Endothelial cell of umbilical vein (primary cell): Measurements from ENCODE around the gene EPN3. TPM values are rescaled to one million over a fixed set of nuclear protein-coding genes. Genes with fewer than 3 reads are reported as not detected.
A peak's percentile ranks its signal among the peaks of the same experiment; 100 is the strongest.

Source experiments
- BruUV-seq: library from RNA; stranded (reverse); fragments of 400-500 nt; replicated peaks from 2 replicates; lab custom pipeline; 2021; lab: Mats Ljungman, UMichigan
- CTCF ChIA-PET: fragments of 300-600, 350-600 bp; sonication (Branson Sonifier 250); formaldehyde crosslinking; loops from one replicate; lab custom pipeline; 2021; ENCODE audit warnings: antibody characterized with exemption, inconsistent platforms; lab: Charles Lee
- POLR2A ChIA-PET: fragments of 300-600, 350-600 bp; sonication (Branson Sonifier 250); formaldehyde crosslinking; loops from one replicate; lab custom pipeline; 2021; ENCODE audit warnings: antibody characterized with exemption, inconsistent platforms; lab: Charles Lee
- DNase-seq: peaks from one replicate; pipeline ENCODE4 v3.0.0-alpha.2; 2011; ENCODE audit warnings: low read depth, low spot score
- FAIRE-seq: peaks from 2 replicates; lab custom pipeline; 2011; peaks lifted over from hg19 to GRCh38; lab: Jason Lieb, UNC
- H2AFZ ChIP-seq: 2 replicates; pipeline ENCODE4 v1.6.0; 2012; ENCODE audit warnings: low read depth, low read length, control low read depth, inconsistent platforms
- H3K27ac ChIP-seq: 2 replicates; pipeline ENCODE4 v1.5.1; 2011; ENCODE audit warnings: low read depth, mild to moderate bottlenecking, control low read depth, low read length, moderate library complexity; ENCODE audit not compliant: insufficient read depth
- H3K27me3 ChIP-seq, 2 experiments: 2 replicates each; pipeline versions ENCODE4 v1.6.0 to v1.6.1; 2011; ENCODE audit warnings: low read length in 2 of 2, mixed read lengths in 1 of 2; ENCODE audit not compliant: control insufficient read depth in 2 of 2, insufficient read depth in 2 of 2
- H3K36me3 ChIP-seq, 2 experiments: 2 replicates in 1 of 2; 3 replicates in 1 of 2; pipeline ENCODE4 v1.5.1; 2011; ENCODE audit warnings: low read length in 2 of 2, mild to moderate bottlenecking in 1 of 2, moderate library complexity in 1 of 2; ENCODE audit not compliant: control insufficient read depth in 2 of 2, insufficient read depth in 2 of 2; ENCODE audit errors: extremely low read depth in 1 of 2
- H3K4me1 ChIP-seq: 3 replicates; pipeline ENCODE4 v1.5.1; 2011; ENCODE audit warnings: mild to moderate bottlenecking, low read length; ENCODE audit not compliant: control insufficient read depth, insufficient read depth; ENCODE audit errors: extremely low read depth
- H3K4me2 ChIP-seq: 2 replicates; pipeline ENCODE4 v1.6.1; 2011; ENCODE audit warnings: low read length, control low read depth, mixed read lengths; ENCODE audit not compliant: insufficient read depth
- H3K4me3 ChIP-seq, 3 experiments: fragments of 200-600 bp in 1 of 3; sonication (generic), shearing (Covaris generic) in 1 of 3; replicated peaks in 1 of 3; 2 replicates each; pipeline ENCODE4 v1.5.1; 2011 to 2016; ENCODE audit warnings: control low read depth in 3 of 3, low read length in 3 of 3, mild to moderate bottlenecking in 2 of 3, inconsistent platforms in 1 of 3, low read depth in 1 of 3, moderate library complexity in 1 of 3; ENCODE audit not compliant: insufficient read depth in 1 of 3
- H3K79me2 ChIP-seq: 2 replicates; pipeline ENCODE4 v1.6.0; 2012; ENCODE audit warnings: low read length, inconsistent platforms; ENCODE audit not compliant: control insufficient read depth, insufficient read depth
- H3K9ac ChIP-seq: replicated peaks from 2 replicates; pipeline ENCODE3; 2011; ENCODE audit warnings: low read length, control low read depth; ENCODE audit not compliant: insufficient read depth; ENCODE audit errors: extremely low read depth
- H3K9me1 ChIP-seq: replicated peaks from 3 replicates; pipeline ENCODE4 v1.6.0; 2011; ENCODE audit warnings: mild to moderate bottlenecking, low read length; ENCODE audit not compliant: control insufficient read depth, insufficient read depth; ENCODE audit errors: extremely low read depth
- H3K9me3 ChIP-seq: replicated peaks from 2 replicates; pipeline ENCODE4 v1.5.1; 2012; ENCODE audit warnings: low read length, inconsistent platforms; ENCODE audit not compliant: control insufficient read depth, insufficient read depth
- H4K20me1 ChIP-seq: replicated peaks from 2 replicates; pipeline ENCODE3; 2011; ENCODE audit warnings: mild to moderate bottlenecking, low read length; ENCODE audit not compliant: control insufficient read depth, insufficient read depth; ENCODE audit errors: extremely low read depth
- EZH2 ChIP-seq: IDR thresholded peaks from 2 replicates; pipeline ENCODE4 v1.6.1; 2012; ENCODE audit warnings: borderline replicate concordance, low read depth, mild to moderate bottlenecking, moderate library complexity, low read length, inconsistent platforms; ENCODE audit not compliant: severe bottlenecking
- GATA2 ChIP-seq: IDR thresholded peaks from 2 replicates; pipeline ENCODE4 v1.7.0; 2011; ENCODE audit warnings: low read depth, mild to moderate bottlenecking, moderate library complexity, mixed read lengths, low read length; ENCODE audit not compliant: insufficient read length, insufficient read depth
- JUN ChIP-seq: IDR thresholded peaks from 2 replicates; pipeline ENCODE4 v1.6.1; 2011; ENCODE audit warnings: borderline replicate concordance, low read depth; ENCODE audit not compliant: insufficient read length, insufficient read depth
- dilution Hi-C: fragments of 300-500 bp; cut with MboI; formaldehyde crosslinking; loops from one replicate; pipeline ENCODE4 v1.15.0; 2019; ENCODE audit warnings: low sequenced_read_pairs; ENCODE audit not compliant: extremely low pct_ligation_motif_present
- intact Hi-C: fragments of 100-400 bp; cut with micrococcal nuclease; formaldehyde crosslinking; loops from one replicate; pipeline ENCODE4 v1.10.0; 2022
- polyA plus RNA-seq, 4 experiments: library from polyadenylated mRNA; depleted of rRNA in 3 of 4; stranded (reverse) in 3 of 4; unstranded in 1 of 4; fragments of >200 nt; gene quantifications; 2 replicates each; pipeline versions ENCODE4 v1.2.1 to v1.2.3, GENCODE V29; 2011 to 2012; ENCODE audit warnings: missing spikeins in 1 of 4
- total RNA-seq: library from RNA; stranded (reverse); gene quantifications from 2 replicates; pipeline ENCODE4 v1.2.3, GENCODE V29; 2021

Gene EPN3
- total and polyA plus RNA-seq, 2 donors (not counting 3 experiments of a cell fraction or from before 2014, with no cell fraction given), result not detected

DNA sequence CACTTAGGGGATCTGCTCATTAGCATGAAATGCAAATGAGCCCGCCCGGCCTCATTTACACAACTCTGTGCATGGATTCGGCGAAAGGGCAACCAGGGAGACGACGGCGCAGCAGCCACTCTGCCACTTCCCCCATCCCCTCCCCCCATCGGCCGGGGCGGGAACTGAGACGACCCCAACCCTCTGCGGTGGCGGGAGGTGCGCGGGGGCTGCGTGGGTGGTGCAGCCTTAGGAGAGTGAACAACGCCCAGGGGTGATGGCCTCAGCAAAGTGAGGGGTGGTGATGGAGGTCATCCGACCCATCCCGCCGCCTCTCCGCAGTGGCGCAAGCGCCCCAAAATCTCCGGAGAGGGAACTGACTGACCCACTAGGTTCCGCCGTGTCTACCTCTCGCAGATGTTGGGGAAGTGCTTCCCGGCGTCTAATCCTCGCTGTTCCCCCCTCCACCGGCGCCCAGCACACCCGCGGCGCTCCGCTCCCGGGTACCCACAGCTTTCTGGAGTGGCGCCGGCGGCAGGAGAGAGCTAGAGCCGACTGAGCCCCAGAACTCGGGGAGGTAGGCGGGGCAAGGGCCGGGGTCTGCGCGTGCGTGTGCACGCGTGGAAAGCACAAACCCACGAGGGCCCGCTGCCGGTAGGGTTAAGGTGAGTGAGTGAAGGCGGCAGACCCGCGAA is 26.5 kb downstream of the EPN3 start:
- Histone ChIP-seq H3K4me2 (no peak overlapping the region), H4K20me1 (no peaks in the 10 kb centered on the region), H3K9ac (no peak overlapping the region), H3K9me1 (no peaks in the 10 kb centered on the region), H3K9me3 (no peaks in the 10 kb centered on the region), H3K79me2 (no peaks in the 10 kb centered on the region), H2AFZ (no peak overlapping the region), H3K27ac (no peak overlapping the region), H3K36me3 (peaks cover 0 to 3% of the 10 kb centered on the region in 2 experiments), H3K4me1 (peaks cover 7% of the 10 kb centered on the region), H3K27me3 (peaks cover 40 to 49% of the 10 kb centered on the region in 2 experiments), H3K4me3 (no peak overlapping the region)
- POLR2A ChIA-PET, result no interaction called here
- DNase-seq (no peak), FAIRE-seq (no peak)
- dilution Hi-C loops (no loop called here), intact Hi-C loops (no loop called here)
- CTCF ChIA-PET, result interaction anchor here (1.0 to 2.4 kb wide), 4 partner anchors 8 to 67 kb away, joined by 3 to 17 read pairs (median 10); no protein-coding TSS in a partner anchor
- TF ChIP-seq GATA2, result no peak
- TF ChIP-seq EZH2, result peak; percentile 90
- BruUV-seq, result no TSS peak

DNA sequence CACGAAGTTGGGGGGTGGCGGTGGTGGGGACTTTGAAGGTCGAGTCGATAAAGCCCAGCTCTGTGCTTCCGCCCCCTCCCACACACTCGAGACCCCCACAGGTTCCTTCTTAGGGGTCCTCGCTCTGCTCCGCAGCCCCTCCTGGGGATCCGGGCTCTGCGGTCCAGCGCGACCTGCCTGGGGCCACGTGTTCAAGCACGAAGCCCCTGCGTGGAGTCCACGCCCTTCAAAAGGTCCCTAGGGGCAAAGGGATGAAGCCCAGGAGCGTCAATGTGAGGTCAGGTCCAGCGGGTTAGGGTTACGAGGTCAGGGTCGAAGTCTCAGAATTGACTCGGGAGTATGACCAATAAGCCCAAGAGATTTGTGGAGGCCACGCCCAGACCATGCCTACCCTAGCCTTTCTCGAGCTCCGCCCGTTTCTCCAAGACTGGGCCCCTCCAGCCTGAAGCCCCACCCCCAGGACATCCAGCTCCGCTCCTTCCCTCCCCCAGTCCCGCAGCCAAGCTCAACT is 27.2 kb downstream of the EPN3 start:
- peaks cover 0 to 3% of the 10 kb centered on the region in 2 experiments for H3K36me3 ChIP-seq
- dilution Hi-C loops (no loop called here), intact Hi-C loops (loop anchor here (5.0 kb wide), 2 partner anchors 43 to 58 kb away; no protein-coding TSS in a partner anchor)
- BruUV-seq, result no TSS peak
- H3K27me3 ChIP-seq, result peaks cover 43 to 53% of the 10 kb centered on the region in 2 experiments
- peaks cover 7% of the 10 kb centered on the region for H3K4me1 ChIP-seq
- H2AFZ ChIP-seq, result no peak overlapping the region
- peak; percentile 69 for TF ChIP-seq EZH2
- TF ChIP-seq JUN, result no peak
- H4K20me1 ChIP-seq, result no peaks in the 10 kb centered on the region
- DNase-seq (peak; percentile 21), FAIRE-seq (peak; percentile 42)
- no peaks in the 10 kb centered on the region for H3K79me2 ChIP-seq
- no peak overlapping the region for H3K4me3 ChIP-seq
- no peaks in the 10 kb centered on the region for H3K9me3 ChIP-seq
- H3K9me1 ChIP-seq, result no peaks in the 10 kb centered on the region
- CTCF ChIA-PET, result interaction anchor here (0.8 to 2.4 kb wide), 5 partner anchors 9 to 66 kb away, joined by 3 to 17 read pairs (median 4); no protein-coding TSS in a partner anchor
- POLR2A ChIA-PET, result interaction anchor here (1.0 kb wide), 1 partner anchor 9 kb away, joined by 3 read pairs; no protein-coding TSS in a partner anchor
- H3K27ac ChIP-seq, result no peak overlapping the region
- no peak overlapping the region for H3K9ac ChIP-seq
- H3K4me2 ChIP-seq, result peak overlapping the region; percentile 61
